Memory B cell (primary cell): ENCODE measurements around the gene PAFAH2.

Source experiments
- ATAC-seq: fragments of 150-1000 bp; cut with Tn5 transposase; 2 replicates; pipeline ENCODE4 v1.10.0; 2021; ENCODE audit warnings: low read depth, mild to moderate bottlenecking, moderate library complexity
- DNase-seq, 2 donors: peaks; one replicate each; pipeline ENCODE4 v3.0.0; 2022; ENCODE audit warnings: low spot score in 2 of 2
- H3K27ac Mint-ChIP-seq: one replicate; pipeline ENCODE4 v1.8.0; 2022; ENCODE audit warnings: mild to moderate bottlenecking, moderate library complexity, mixed read lengths
- H3K27me3 Mint-ChIP-seq: one replicate; pipeline ENCODE4 v1.8.0; 2022; ENCODE audit warnings: mixed read lengths
- H3K36me3 Mint-ChIP-seq: one replicate; pipeline ENCODE4 v1.8.0; 2022; ENCODE audit warnings: mild to moderate bottlenecking, mixed read lengths
- H3K4me1 Mint-ChIP-seq: one replicate; pipeline ENCODE4 v1.8.0; 2022; ENCODE audit warnings: mixed read lengths
- H3K4me3 Mint-ChIP-seq: one replicate; pipeline ENCODE4 v1.8.0; 2022; ENCODE audit warnings: mild to moderate bottlenecking, moderate library complexity, mixed read lengths
- H3K9me3 Mint-ChIP-seq: one replicate; pipeline ENCODE4 v1.8.0; 2022; ENCODE audit warnings: mixed read lengths

The PAFAH2 gene

GRCh38 chr1:25929016-25929415 is 68.8 kb downstream of the PAFAH2 start:
- no peaks in the 10 kb centered on the region for H3K36me3 Mint-ChIP-seq
- H3K27me3 Mint-ChIP-seq: peaks cover 7% of the 10 kb centered on the region
- H3K27ac Mint-ChIP-seq: no peak overlapping the region
- H3K4me3 Mint-ChIP-seq: no peak overlapping the region
- DNase-seq: no peak
- ATAC-seq: no peak
- no peaks in the 10 kb centered on the region for H3K9me3 Mint-ChIP-seq
- peaks cover 4% of the 10 kb centered on the region for H3K4me1 Mint-ChIP-seq

DNA sequence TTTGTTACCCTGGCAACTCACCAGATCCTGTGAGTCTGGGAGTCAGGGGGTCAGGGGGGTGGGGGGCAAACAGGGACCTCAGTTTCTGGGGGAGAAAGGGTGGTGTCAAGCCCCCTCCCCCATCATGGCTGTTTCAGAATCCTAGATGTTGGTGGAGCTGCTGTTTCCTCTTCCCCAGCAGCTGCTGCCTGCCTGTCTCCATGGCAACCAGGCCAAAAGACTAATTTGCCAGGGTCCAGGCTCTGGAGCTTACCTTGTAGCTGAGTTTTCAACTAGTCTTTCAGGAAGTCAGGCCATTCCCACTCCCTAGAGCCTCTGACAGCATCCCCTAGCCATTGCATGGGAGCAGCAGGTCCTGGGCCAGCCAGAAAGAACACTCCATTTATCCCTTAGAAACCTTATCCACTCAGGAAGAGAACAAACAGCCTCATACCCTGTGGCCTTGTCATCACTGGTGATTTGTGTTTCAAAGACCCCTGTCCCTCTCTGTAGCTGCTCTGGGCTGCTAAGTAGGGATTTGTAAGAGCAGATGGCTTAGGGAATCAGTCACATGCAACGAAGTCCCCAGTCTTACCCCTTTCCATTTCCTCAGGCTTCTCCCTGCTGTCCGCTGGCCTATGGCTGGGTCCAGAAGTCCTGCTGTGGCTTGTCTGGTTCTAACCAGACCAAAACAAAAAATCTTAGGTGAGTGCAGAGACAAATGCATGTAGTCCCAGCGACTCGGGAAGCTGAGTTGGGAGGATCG is 70.2 kb downstream of the PAFAH2 start:
- Mint-ChIP-seq H3K36me3 (no peaks in the 10 kb centered on the region), H3K27ac (no peak overlapping the region), H3K4me3 (no peak overlapping the region), H3K9me3 (no peaks in the 10 kb centered on the region), H3K27me3 (peaks cover 11% of the 10 kb centered on the region), H3K4me1 (peaks cover 4% of the 10 kb centered on the region)
- no peak for ATAC-seq
- no peak for DNase-seq

GRCh38 chr1:25926731-25927496 is 70.9 kb downstream of the PAFAH2 start:
- H3K27me3 Mint-ChIP-seq: peaks cover 18% of the 10 kb centered on the region
- H3K36me3 Mint-ChIP-seq: no peaks in the 10 kb centered on the region
- no peak overlapping the region for H3K27ac Mint-ChIP-seq
- H3K4me1 Mint-ChIP-seq: peaks cover 10% of the 10 kb centered on the region
- DNase-seq (no peak), ATAC-seq (no peak)
- H3K4me3 Mint-ChIP-seq: no peak overlapping the region
- no peaks in the 10 kb centered on the region for H3K9me3 Mint-ChIP-seq

- Mint-ChIP-seq H3K4me3 (no peak overlapping the region), H3K9me3 (no peaks in the 10 kb centered on the region), H3K27ac (no peak overlapping the region), H3K36me3 (no peaks in the 10 kb centered on the region), H3K27me3 (peaks cover 17% of the 10 kb centered on the region), H3K4me1 (peaks cover 7% of the 10 kb centered on the region)
- ATAC-seq (no peak), DNase-seq (no peak)
Measured at GRCh38 chr1:25924454-25924853, 73.4 kb downstream of the PAFAH2 start.

GRCh38 chr1:25922971-25923552 is 74.8 kb downstream of the PAFAH2 start:
- ATAC-seq (peak; percentile 53), DNase-seq (peak in 1 of 2 donors; percentile 18)
- Mint-ChIP-seq H3K9me3 (no peaks in the 10 kb centered on the region), H3K36me3 (peaks cover under 1% of the 10 kb centered on the region), H3K27ac (no peak overlapping the region), H3K4me3 (peak overlapping the region; percentile 71), H3K27me3 (peaks cover 17% of the 10 kb centered on the region), H3K4me1 (peaks cover 7% of the 10 kb centered on the region)

DNA sequence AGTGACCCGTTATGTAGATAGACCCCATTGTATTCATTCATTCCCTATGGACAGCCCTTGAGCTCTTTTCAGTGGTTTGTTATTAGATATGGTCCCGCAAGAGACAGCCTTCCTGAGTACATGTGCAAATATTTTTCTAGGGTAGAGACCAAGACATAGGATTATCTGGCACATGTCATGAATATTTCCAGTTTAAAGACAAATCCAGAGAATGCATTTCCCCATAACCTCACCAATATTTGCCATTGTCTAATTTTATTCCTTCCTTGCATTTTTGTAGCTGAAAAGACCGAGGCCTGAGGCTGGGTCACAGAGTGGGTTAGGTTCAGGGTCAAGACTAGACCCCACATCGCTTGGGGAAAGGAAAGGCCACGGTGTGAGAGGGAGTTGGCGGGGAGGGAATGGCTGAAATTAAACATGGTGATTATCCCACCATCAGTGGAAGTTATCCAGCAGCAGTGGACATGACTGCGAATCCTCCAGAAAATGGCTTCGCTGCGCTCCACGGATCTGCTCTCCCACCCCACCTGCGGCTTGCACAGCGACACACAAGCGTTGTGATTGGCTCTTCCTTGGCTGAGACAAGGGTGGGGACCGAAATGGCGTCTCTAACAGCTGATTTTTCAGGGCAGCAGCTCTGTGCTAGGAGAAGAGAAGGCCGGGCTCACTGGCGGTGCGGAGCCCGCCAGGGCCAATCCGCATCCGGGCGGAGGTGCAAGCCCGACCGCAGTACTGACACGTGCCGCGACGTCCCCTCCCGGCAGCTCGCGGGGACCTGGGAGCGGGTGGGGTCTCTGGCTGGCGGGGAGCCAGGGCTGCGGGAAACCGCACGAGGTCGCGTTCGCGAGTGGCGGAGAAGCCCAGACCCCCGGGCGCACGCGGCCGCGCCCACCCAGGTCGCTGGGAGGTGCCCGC is 75.5 kb downstream of the PAFAH2 start:
- Mint-ChIP-seq H3K27ac (no peak overlapping the region), H3K4me3 (peak overlapping the region; percentile 78), H3K4me1 (peaks cover 7% of the 10 kb centered on the region), H3K36me3 (peaks cover 1% of the 10 kb centered on the region), H3K9me3 (no peaks in the 10 kb centered on the region), H3K27me3 (peaks cover 19% of the 10 kb centered on the region)
- ATAC-seq: peak; percentile 59
- DNase-seq: peak in 1 of 2 donors; percentile 22

GRCh38 chr1:25918615-25919014 is 79.2 kb downstream of the PAFAH2 start:
- no peak for ATAC-seq
- Mint-ChIP-seq H3K4me3 (no peak overlapping the region), H3K27ac (no peak overlapping the region), H3K27me3 (peaks cover 15% of the 10 kb centered on the region), H3K9me3 (no peaks in the 10 kb centered on the region), H3K4me1 (peaks cover 10% of the 10 kb centered on the region), H3K36me3 (peaks cover 1% of the 10 kb centered on the region)
- no peak for DNase-seq

DNA sequence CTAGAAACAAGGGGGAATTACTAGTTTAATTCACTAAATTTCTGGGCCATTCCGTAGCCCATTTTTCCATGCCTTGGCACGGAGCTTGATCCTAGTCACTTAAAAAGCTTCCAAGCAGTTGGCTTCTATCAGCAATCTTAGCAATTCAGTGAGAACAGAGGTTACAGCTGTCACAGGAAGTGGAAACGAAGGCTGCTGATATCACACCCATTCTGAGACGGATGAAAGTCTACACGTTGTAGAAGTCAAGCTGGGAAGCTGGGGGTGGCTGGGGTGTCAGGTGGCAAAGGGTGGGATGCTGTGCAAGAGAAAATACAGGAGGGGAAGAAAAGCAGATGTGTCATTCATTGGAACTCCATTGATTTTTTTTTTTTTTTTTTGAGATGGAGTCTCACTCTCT is 79.9 kb downstream of the PAFAH2 start:
- Mint-ChIP-seq H3K27ac (no peak overlapping the region), H3K9me3 (no peaks in the 10 kb centered on the region), H3K27me3 (peaks cover 11% of the 10 kb centered on the region), H3K4me3 (no peak overlapping the region), H3K36me3 (peaks cover 1% of the 10 kb centered on the region), H3K4me1 (peaks cover 10% of the 10 kb centered on the region)
- DNase-seq (no peak), ATAC-seq (no peak)

DNA sequence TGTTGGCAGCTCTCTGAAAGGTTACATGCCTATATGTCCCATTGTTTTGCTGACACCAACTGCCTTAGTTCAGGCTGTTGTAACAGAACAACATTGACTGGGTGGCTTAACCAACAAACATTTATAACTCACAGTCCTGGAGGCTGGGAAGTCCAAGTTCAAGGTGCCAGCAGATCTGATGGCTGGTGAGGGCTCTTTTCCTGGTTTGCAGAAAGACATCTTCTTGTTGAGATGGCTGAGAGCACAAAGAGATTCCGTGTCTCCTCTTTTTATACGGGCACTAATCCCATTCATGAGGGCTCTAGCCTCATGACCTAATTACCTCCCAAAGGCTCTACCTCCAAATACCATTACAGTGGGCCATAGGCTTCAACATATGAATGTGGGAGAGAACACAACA is 81.4 kb downstream of the PAFAH2 start:
- peaks cover 3% of the 10 kb centered on the region for H3K27me3 Mint-ChIP-seq
- peaks cover 1% of the 10 kb centered on the region for H3K36me3 Mint-ChIP-seq
- H3K27ac Mint-ChIP-seq: no peak overlapping the region
- H3K4me3 Mint-ChIP-seq: no peak overlapping the region
- DNase-seq (no peak), ATAC-seq (no peak)
- peaks cover 3% of the 10 kb centered on the region for H3K4me1 Mint-ChIP-seq
- H3K9me3 Mint-ChIP-seq: no peaks in the 10 kb centered on the region

DNA sequence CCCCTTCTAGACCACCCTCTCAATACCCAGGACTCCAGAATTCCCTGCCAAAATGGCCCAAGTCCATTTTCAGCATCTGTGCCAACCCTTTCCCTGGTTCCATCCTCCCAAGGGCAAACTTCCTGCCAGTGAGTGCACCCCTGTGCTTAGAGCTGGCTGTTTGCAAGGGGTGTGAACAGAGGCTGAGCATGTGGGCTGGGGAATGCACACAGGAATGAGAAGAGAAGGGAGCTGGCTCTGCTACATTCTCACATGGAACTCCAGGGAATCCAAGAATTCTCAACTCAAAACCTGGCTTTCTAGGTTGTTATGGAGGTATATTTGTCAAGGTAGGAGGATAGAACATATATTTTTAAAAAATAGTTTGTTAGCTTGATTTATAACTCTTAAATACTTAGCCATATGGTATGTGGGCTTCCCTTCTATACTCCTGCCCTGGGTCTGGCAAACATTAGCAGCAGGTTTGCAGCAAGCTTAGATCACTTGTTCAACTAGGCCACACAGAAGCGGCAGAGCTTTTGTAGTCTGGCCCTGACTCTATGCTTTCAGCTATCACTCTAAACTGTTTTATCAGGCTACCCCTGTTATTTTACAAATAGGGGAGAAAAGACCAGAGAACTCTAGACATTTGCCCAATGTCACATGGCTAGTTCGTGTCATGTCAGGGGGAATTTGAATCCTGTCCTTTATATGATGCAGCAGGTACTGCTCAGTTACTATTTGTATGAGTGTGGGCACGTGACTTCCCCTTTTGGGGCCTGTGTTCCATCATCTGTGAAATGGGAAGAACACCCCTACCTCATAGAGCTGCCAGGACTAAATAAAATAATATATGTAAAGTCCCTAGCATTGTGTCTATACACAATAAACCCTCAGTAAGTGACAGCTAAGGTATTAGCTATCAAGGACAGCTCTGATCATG is 83.5 kb downstream of the PAFAH2 start:
- no peak for DNase-seq
- no peak overlapping the region for H3K27ac Mint-ChIP-seq
- peaks cover 2% of the 10 kb centered on the region for H3K27me3 Mint-ChIP-seq

DNA sequence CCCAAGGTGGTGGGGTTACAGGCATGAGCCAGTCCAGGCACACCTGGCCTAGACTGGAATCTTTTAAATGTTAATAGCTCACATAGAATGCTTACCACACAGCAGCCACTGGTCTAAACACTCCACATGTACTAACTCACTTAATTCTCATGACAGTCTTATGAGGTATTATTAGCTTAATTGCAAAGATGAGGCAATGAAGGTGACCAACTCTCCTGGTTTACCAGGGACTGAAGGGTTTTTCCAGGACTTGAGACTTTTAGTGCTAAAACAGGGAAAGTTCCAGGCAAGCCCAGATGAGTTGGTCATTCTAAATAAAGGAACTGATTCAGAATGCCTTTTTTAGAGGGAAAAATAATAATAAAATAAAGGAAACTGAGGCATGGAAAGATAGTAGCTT is 84.7 kb downstream of the PAFAH2 start:
- peaks cover 2% of the 10 kb centered on the region for H3K27me3 Mint-ChIP-seq

More for the DNA sequence above, 83.5 kb downstream of the PAFAH2 start:
- Mint-ChIP-seq H3K9me3 (peaks cover 1% of the 10 kb centered on the region), H3K36me3 (peaks cover 1% of the 10 kb centered on the region), H3K4me1 (peaks cover 3% of the 10 kb centered on the region), H3K4me3 (no peak overlapping the region)
- ATAC-seq: peak; percentile 85

DNA sequence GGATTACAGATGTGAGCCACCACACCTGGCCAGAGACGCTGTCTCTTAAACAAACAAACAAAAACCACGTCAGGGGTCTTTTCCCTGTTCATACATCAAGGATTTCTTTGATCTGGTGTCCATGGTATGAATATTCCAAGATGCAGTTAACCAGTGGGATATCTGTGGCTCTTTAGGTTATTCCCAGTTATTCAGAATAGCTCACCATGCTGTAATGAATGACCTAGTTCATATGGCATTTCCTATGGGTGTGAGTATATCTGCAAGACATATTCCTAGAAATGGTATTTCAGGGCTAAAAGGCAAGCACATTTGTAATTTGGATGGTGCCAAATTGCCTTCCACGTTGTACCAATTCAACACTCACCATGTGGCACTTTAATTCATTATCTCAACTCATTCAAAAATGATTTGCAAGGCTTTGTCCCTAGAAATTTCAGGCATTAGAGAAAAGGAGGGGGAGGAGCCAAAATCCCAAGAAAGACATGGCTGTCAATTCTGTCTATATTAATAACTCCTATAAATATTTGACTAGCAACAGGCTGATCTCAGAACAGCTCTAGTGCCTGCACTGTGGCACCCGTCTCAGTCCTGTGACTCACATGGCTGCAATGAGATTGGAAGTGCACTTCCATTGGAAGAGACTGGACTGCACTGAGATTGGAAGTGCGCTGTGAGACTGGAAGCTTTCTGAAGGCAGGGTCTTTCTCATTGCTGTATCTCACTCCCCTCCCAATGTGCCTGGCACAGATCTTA is 85.6 kb downstream of the PAFAH2 start:
- ATAC-seq (no peak), DNase-seq (no peak)
- peaks cover 1% of the 10 kb centered on the region for H3K9me3 Mint-ChIP-seq
- H3K4me3 Mint-ChIP-seq: no peak overlapping the region
- no peak overlapping the region for H3K27ac Mint-ChIP-seq
- no peaks in the 10 kb centered on the region for H3K36me3 Mint-ChIP-seq
- H3K27me3 Mint-ChIP-seq: no peaks in the 10 kb centered on the region
- H3K4me1 Mint-ChIP-seq: peaks cover 3% of the 10 kb centered on the region

More for the DNA sequence above, 84.7 kb downstream of the PAFAH2 start:
- no peak for DNase-seq
- ATAC-seq: no peak
- Mint-ChIP-seq H3K4me3 (no peak overlapping the region), H3K4me1 (peaks cover 3% of the 10 kb centered on the region), H3K27ac (no peak overlapping the region), H3K9me3 (peaks cover 1% of the 10 kb centered on the region), H3K36me3 (peaks cover 1% of the 10 kb centered on the region)
